Stimulated activated CD8-positive, alpha-beta memory T cell treated with anti-CD3 and anti-CD28 coated beads, Interleukin-4, amount 100 ng/mL, for 1 hour (primary cell): ENCODE data around the gene ADGRL1.
"Not testable (repeated sequence)": the region's sequence is repeated elsewhere in the genome, so short reads cannot be mapped to it uniquely, and the experiment has no call there.

Experiments
- DNase-seq, 2 donors: peaks; one replicate each; pipeline ENCODE4 v3.0.0-alpha.2; 2020; ENCODE audit warnings: low read depth in 2 of 2, low spot score in 1 of 2

ADGRL1 gene

GRCh38 chr19:14195216-14195615 lies 10.8 kb downstream of the ADGRL1 start:
- DNase-seq: not testable (repeated sequence)

GRCh38 chr19:14189415-14189814 lies 16.6 kb downstream of the ADGRL1 start:
- no peak for DNase-seq

- DNase-seq: not testable (repeated sequence)
Measured at GRCh38 chr19:14188086-14188485, 17.9 kb downstream of the ADGRL1 start.

- DNase-seq: no peak
Measured at GRCh38 chr19:14187561-14187960, 18.4 kb downstream of the ADGRL1 start.

GRCh38 chr19:14186684-14187083 lies 19.3 kb downstream of the ADGRL1 start:
- DNase-seq: not testable (repeated sequence)

DNA sequence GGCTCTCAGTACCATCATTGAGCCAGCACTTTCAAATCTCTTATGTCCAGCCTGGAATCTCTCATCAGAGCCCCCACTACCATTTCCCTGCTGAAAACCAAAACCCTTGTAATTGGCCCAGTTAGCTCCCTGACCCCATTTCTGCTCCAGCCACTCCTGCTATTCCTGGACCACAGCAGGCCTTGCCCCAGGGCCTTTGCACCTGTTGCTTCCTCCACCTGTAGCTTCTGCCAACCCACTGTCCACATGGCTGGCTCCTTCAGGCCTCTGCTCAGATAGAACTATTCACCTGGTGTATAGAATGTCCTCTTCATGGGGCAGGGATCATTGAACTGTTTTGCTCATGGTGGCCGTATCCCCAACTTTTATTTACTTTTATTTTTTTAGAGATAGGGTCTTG lies 20.3 kb downstream of the ADGRL1 start:
- DNase-seq: not testable (repeated sequence)

GRCh38 chr19:14185158-14185557 lies 20.8 kb downstream of the ADGRL1 start:
- no peak for DNase-seq

GRCh38 chr19:14183741-14184350 lies 22.1 kb downstream of the ADGRL1 start:
- DNase-seq: no peak

GRCh38 chr19:14182476-14182875 lies 23.5 kb downstream of the ADGRL1 start:
- no peak for DNase-seq

DNA sequence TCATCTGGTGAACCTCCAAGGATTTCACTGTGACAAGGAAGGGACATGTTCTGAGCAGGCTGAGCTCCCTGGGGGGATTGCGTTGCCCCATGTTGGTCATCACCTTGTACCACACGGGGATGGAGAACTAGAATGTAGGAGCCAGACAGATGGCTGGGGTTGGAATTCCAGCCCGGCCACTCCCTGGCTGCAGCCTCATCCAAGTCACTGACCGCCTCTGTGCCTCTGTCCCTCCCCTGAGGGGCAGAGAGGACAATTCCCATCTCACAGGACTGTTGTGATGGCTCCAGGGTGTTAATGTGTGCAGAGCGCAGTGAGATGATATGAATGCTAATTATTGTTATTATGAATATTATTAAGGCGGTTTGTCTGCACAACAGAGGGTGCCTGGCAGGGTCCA lies 24.1 kb downstream of the ADGRL1 start:
- no peak for DNase-seq

DNA sequence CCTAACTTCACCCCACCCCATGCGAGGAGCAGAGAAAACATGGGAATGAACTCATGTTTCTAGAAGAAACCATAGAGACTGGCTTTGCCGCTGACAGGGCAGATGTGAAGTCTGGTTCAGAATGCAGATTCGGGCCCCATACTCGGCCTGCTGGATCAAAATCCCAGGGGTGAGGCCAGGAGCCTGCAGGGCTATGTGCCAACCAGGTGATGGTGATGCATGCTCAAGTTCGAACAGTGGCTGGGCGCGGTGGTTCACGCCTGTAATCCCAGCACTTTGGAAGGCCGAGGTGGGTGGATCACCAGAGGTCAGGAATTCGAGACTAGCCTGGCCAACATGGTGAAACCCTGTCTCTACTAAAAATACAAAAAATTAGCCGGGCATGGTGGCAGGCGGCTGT lies 24.8 kb downstream of the ADGRL1 start:
- not testable (repeated sequence) for DNase-seq

DNA sequence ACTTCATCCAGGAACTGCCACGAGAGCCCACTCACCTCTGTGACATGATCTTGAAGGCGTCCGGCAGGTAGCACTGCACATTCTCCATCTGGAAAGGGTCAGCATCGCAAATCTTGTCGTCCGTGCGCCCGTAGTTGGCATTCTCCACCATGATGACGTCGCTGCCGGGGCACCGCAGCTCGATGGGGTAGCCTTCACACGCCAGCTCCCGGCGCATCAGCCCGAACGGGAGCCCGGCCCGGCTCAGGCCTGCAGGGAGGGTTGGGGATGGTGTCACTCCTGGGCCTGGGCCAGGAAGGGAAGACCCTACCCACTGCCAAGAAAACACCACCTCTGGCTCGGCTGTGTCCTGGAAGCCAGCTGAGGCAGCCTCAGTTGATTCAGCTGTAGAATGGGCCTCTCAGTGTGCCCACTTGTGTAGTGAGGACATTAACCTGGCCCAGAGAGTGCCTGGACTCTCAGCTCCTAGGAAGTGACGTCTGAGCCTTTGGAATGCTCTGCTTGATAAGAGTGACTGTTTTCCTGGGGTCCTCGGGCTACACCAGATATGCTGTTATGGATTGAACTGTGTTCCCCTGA lies 28.4 kb downstream of the ADGRL1 start:
- DNase-seq: no peak

- DNase-seq: no peak
Measured at GRCh38 chr19:14175351-14175792, 30.6 kb downstream of the ADGRL1 start.

- no peak for DNase-seq
Measured at GRCh38 chr19:14174883-14175282, 31.1 kb downstream of the ADGRL1 start.

DNA sequence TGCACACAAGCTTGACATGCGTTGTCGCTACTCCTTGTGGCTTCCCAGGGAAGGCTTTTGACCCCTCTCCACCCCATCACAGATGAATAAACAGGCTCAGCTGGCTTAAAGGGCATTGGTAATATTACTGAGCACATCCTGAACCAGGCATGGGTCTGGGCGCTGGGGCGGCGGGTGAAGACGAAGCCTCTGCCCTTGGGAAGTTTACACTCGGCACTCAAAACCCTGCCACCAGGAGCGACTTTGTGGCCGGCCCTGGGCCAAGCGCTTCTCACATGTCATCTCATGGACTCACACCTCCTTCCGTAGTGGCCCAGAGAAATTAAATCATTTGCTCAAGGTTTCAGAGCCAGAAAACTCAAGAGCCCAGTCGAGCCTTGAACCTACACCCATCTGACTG lies 37.0 kb downstream of the ADGRL1 start:
- no peak for DNase-seq

DNA sequence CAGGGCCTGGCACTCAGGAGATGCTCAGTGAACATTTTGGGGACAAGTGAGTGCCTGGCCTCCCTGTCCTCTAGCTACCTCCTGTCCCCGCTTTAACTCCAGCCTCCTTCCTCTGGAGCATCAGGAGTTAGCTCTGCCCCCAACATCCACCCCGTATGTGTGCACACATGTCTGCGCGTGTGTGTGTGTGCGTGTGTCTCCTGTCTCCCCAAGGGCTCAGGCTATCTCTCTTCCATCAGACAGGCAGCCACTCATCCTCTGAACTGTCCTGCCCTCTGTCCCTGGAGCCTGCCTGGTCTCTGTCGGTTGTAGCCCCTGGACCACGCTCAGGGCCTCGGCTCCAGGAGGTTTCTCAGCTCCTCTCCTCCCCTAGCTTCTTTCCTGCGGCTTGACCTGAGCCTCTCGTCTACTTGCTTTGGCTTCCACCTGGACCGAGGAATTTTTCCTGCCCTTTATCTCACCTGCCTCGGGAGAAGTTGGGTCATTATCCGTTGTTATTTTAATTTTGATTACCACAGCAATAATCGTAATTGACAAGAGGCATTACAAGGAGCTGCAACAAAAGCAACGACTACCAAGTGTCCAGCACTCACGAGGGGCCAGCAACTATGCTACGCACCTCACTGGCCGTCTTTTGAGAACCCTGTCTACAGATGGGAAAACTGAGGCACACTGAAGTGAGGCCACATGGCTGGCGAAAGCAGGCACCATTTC lies 37.6 kb downstream of the ADGRL1 start:
- DNase-seq: no peak

- no peak for DNase-seq
Measured at GRCh38 chr19:14167576-14168138, 38.3 kb downstream of the ADGRL1 start.

DNA sequence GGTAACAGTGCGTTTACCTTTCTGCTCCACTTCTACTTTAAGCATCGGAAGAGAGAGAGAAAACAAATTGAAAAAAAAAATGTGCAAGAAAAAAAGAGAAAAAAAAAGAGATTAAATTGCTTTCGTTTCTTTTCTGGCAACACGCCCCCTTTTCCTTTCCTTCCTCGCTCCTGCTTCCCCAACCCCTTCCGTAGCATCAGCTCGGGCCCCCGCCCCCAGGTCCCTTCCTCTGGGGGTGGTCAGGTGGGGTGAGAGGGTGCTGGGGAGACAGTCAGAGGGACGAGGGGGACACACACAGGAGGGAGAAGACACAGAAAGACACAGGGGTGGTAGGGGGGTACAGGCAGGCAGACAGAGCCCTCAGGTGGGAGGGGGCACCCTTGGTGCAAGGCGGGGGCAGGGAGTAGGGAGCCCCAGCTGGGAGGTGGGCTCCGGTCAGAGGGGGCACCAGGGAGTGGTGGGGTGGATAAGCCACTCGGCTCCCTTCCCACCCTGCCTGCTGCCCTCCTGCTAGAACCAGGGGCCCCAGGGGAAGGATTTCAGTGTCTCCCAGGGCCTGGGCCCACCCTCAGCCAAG lies 38.9 kb downstream of the ADGRL1 start:
- no peak for DNase-seq

DNA sequence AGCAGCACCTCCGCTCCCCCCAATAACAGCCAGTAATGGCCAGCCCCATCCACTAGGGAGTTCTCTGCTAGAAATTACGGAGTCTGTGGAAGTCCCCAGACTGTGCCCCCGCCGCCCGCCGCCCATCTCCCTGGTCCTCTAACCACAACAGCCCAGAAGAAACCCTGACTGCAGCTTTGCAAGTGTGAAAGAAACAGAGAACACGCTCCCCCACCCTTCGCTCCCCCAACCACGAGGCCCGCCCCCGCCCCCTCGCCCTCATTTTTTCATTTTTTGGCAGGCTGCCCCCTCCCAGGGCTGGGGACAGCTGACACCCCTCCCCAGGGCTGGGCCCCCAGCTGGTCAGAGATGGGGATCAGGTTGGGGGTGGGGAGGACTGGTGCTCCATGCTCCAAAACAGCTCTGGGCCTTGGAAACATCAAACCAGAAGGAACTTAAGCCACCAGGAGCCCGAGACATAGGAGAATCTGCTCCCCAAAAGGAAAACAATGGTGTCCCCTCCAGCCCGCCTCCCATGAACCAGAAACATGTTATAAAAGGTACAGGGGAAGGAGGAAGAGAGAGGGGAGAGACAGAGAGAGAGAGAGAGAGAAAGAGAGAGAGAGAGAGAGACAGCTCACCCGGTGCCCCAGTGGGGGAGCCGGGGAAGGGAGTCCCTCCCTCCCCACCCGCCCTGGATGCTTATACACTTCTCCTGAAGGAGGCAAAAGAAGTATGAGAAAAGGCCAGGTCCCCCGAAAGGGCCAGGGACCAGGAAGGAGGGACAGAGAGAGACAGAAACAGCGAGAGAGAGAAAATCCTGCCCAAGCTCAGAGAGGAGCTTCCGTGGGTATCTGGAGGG lies 39.8 kb downstream of the ADGRL1 start:
- DNase-seq: no peak

DNA sequence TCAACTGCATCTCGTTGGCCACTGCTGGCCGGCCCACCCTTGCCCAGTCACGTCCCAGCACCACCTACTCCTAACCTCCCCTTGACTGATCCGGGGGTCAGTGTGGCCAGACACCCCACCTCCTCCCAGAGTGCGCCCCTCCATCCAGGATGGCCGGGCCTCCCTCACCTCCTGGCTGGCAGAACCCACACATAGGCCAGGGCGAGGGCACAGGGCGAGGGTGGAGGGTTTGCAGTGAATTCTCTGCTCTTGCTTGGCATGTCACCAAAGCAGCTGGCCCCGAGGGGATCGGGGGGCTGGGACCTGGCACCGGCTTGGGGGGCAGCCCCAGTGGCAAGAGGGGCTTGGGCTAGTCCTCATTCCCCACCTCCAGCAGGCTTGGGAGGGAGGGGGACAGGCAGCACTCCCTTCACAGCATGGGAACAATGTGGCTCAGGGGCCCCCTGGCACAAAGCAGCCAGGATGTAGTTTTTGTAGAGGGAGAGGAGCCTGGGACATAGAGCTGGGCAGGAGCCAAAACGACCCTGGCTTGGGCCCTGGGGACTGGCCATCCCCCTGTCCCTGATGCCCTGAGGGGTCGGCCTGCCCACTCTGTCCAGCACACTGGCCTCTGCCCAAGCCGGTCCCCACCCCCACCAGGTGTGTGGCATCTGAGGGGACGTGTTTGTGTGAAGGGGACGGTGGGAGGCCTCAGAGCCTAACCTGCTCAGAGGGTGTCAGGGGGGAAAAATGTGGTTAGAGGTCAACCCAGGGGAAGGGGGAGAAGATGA lies 41.1 kb downstream of the ADGRL1 start:
- no peak for DNase-seq
